SU-DHL-6 (cell line): ENCODE data around the gene MICAL3.

Experiments used
- CTCF ChIP-seq: fragments of 200-600 bp; sonication (generic); IDR thresholded peaks from one replicate; pipeline ENCODE4 v1.5.1; 2017; ENCODE audit warnings: antibody characterized with exemption, mild to moderate bottlenecking, low read length, moderate library complexity; ENCODE audit not compliant: insufficient read depth, poor library complexity, severe bottlenecking
- EZH2phosphoT487 ChIP-seq: fragments of 200-600 bp; sonication (generic), shearing (Covaris generic); conservative IDR thresholded peaks from 2 replicates; pipeline ENCODE4 v1.6.1; 2018; ENCODE audit warnings: mild to moderate bottlenecking, antibody characterized with exemption, low read length, moderate library complexity, mixed read lengths

GRCh38 chr22:17891481-17892167, 132.7 kb downstream of the MICAL3 start:
- TF ChIP-seq CTCF (no peak), EZH2phosphoT487 (no peak)
